H1 (cell line): ENCODE measurements around the gene UBE2I. TPM values are rescaled to one million over a fixed set of nuclear protein-coding genes. Genes with fewer than 3 reads are reported as not detected.

ENCODE experiments used
- CTCF ChIA-PET: fragments of 300-600 bp; sonication (Branson Sonifier 250); formaldehyde crosslinking; loops from one replicate; lab custom pipeline; 2021; ENCODE audit not compliant: partially characterized antibody; lab: Charles Lee
- POLR2A ChIA-PET: fragments of 300-600 bp; sonication (Branson Sonifier 250); formaldehyde crosslinking; loops from one replicate; lab custom pipeline; 2021; ENCODE audit warnings: inconsistent platforms; ENCODE audit not compliant: partially characterized antibody; lab: Charles Lee
- DNase-seq, 2 experiments: peaks; one replicate each; pipeline versions ENCODE4 v3.0.0 to v3.0.0-alpha.2; 2010 to 2022; ENCODE audit warnings: low spot score in 2 of 2, low read depth in 1 of 2, mixed read lengths in 1 of 2
- FAIRE-seq: peaks from 2 replicates; lab custom pipeline; 2011; peaks lifted over from hg19 to GRCh38; lab: Jason Lieb, UNC
- H2AFZ ChIP-seq: 2 replicates; pipeline ENCODE4 v1.8.1; 2012; ENCODE audit warnings: low read length, inconsistent platforms
- H2AK5ac ChIP-seq: 2 replicates; pipeline ENCODE4 v1.6.1; 2013; ENCODE audit warnings: low read depth, low read length
- H2BK120ac ChIP-seq: replicated peaks from 2 replicates; pipeline ENCODE3; 2013; ENCODE audit warnings: low read depth, low read length, inconsistent platforms
- H2BK12ac ChIP-seq: 2 replicates; pipeline ENCODE4 v1.6.1; 2013; ENCODE audit warnings: low read depth, low read length
- H2BK15ac ChIP-seq: 2 replicates; pipeline ENCODE4 v1.6.1; 2013; ENCODE audit warnings: low read length
- H2BK20ac ChIP-seq: 2 replicates; pipeline ENCODE4 v1.6.1; 2013; ENCODE audit warnings: low read length
- H2BK5ac ChIP-seq: 2 replicates; pipeline ENCODE4 v1.6.1; 2013; ENCODE audit warnings: low read depth, low read length
- H3K14ac ChIP-seq: 2 replicates; pipeline ENCODE4 v1.6.1; 2013; ENCODE audit warnings: inconsistent platforms; ENCODE audit not compliant: insufficient read length
- H3K18ac ChIP-seq: 2 replicates; pipeline ENCODE4 v1.6.1; 2013; ENCODE audit warnings: low read length; ENCODE audit errors: extremely low read depth
- H3K23ac ChIP-seq: 2 replicates; pipeline ENCODE4 v1.6.1; 2013; ENCODE audit warnings: inconsistent platforms; ENCODE audit not compliant: insufficient read length
- H3K23me2 ChIP-seq: 2 replicates; pipeline ENCODE4 v1.6.1; 2013; ENCODE audit warnings: low read depth, low read length
- H3K27ac ChIP-seq: 2 replicates; pipeline ENCODE4 v1.6.1; 2011; ENCODE audit warnings: low read depth, low read length, inconsistent platforms
- H3K27me3 ChIP-seq, 4 experiments: replicated peaks in 1 of 4; 1 replicate in 1 of 4; 2 replicates in 3 of 4; pipeline versions ENCODE4 v1.6.1 to v1.8.1; 2011 to 2013; ENCODE audit warnings: low read length in 3 of 4, mild to moderate bottlenecking in 3 of 4, inconsistent platforms in 2 of 4, mixed read lengths in 2 of 4, moderate library complexity in 1 of 4; ENCODE audit not compliant: control insufficient read depth in 3 of 4, insufficient read depth in 3 of 4; ENCODE audit errors: extremely low read depth in 1 of 4
- H3K36me3 ChIP-seq, 4 experiments: 2 replicates each; pipeline versions ENCODE4 v1.6.1 to v1.8.1; 2011 to 2013; ENCODE audit warnings: mild to moderate bottlenecking in 4 of 4, low read length in 3 of 4, moderate library complexity in 2 of 4, control low read depth in 1 of 4, inconsistent platforms in 1 of 4; ENCODE audit not compliant: insufficient read depth in 4 of 4, control insufficient read depth in 2 of 4
- H3K4ac ChIP-seq: replicated peaks from 2 replicates; pipeline ENCODE3; 2013; ENCODE audit warnings: low read length, low read depth, mixed read lengths, inconsistent platforms; ENCODE audit not compliant: insufficient read length
- H3K4me1 ChIP-seq, 4 experiments: replicated peaks in 1 of 4; 1 replicate in 1 of 4; 2 replicates in 3 of 4; pipeline versions ENCODE4 v1.6.1 to v1.8.1; 2011 to 2013; ENCODE audit warnings: low read length in 3 of 4, inconsistent platforms in 2 of 4, mixed read lengths in 1 of 4; ENCODE audit not compliant: insufficient read depth in 4 of 4, control insufficient read depth in 3 of 4
- H3K4me2 ChIP-seq, 2 experiments: 2 replicates each; pipeline versions ENCODE4 v1.6.1 to v1.8.1; 2011 to 2013; ENCODE audit warnings: low read depth in 2 of 2, low read length in 2 of 2, control low read depth in 1 of 2, inconsistent platforms in 1 of 2, mild to moderate bottlenecking in 1 of 2; ENCODE audit not compliant: insufficient read depth in 1 of 2
- H3K4me3 ChIP-seq, 4 experiments: fragments of 200-600, 300-600 bp in 1 of 4; sonication (generic), shearing (Covaris generic), sonication (Bioruptor Twin) in 1 of 4; 2 replicates each; pipeline versions ENCODE4 v1.5.1 to v1.8.1; 2011 to 2016; ENCODE audit warnings: low read length in 4 of 4, low read depth in 3 of 4, control low read depth in 2 of 4, inconsistent platforms in 2 of 4, mild to moderate bottlenecking in 2 of 4, mixed read lengths in 1 of 4, moderate library complexity in 1 of 4; ENCODE audit not compliant: insufficient read depth in 2 of 4; ENCODE audit errors: extremely low read depth in 1 of 4
- H3K56ac ChIP-seq: replicated peaks from 2 replicates; pipeline ENCODE3; 2013; ENCODE audit warnings: low read depth, mild to moderate bottlenecking, mixed read lengths, low read length, inconsistent platforms; ENCODE audit not compliant: insufficient read length
- H3K79me1 ChIP-seq: 2 replicates; pipeline ENCODE4 v1.6.1; 2013; ENCODE audit warnings: low read depth, low read length, control low read depth
- H3K79me2 ChIP-seq, 2 experiments: 2 replicates each; pipeline versions ENCODE4 v1.6.1 to v1.8.1; 2012 to 2013; ENCODE audit warnings: low read length in 2 of 2, mild to moderate bottlenecking in 2 of 2, inconsistent platforms in 1 of 2; ENCODE audit not compliant: insufficient read depth in 2 of 2, control insufficient read depth in 1 of 2
- H3K9ac ChIP-seq, 4 experiments: replicated peaks in 1 of 4; 1 replicate in 1 of 4; 2 replicates in 3 of 4; pipeline versions ENCODE4 v1.6.1 to v1.8.1; 2011 to 2013; ENCODE audit warnings: low read depth in 3 of 4, low read length in 3 of 4, control low read depth in 2 of 4, mild to moderate bottlenecking in 2 of 4, moderate library complexity in 2 of 4, inconsistent platforms in 1 of 4; ENCODE audit errors: extremely low read depth in 1 of 4
- H3K9me3 ChIP-seq, 2 experiments: 2 replicates each; pipeline versions ENCODE4 v1.6.1 to v1.8.1; 2012 to 2013; ENCODE audit warnings: mild to moderate bottlenecking in 2 of 2, moderate library complexity in 2 of 2, control low read depth in 1 of 2, inconsistent platforms in 1 of 2, low read depth in 1 of 2, low read length in 1 of 2, mixed read lengths in 1 of 2; ENCODE audit not compliant: insufficient read depth in 2 of 2
- H4K20me1 ChIP-seq, 2 experiments: replicated peaks in 1 of 2; 2 replicates each; pipeline versions ENCODE3 to v1.8.1; 2011 to 2013; ENCODE audit warnings: inconsistent platforms in 2 of 2, low read length in 2 of 2, mild to moderate bottlenecking in 1 of 2; ENCODE audit not compliant: insufficient read depth in 2 of 2, control insufficient read depth in 1 of 2
- H4K5ac ChIP-seq: 2 replicates; pipeline ENCODE4 v1.6.1; 2013; ENCODE audit warnings: low read length, low read depth, mixed read lengths, inconsistent platforms; ENCODE audit not compliant: insufficient read length
- H4K8ac ChIP-seq: 2 replicates; pipeline ENCODE4 v1.8.0; 2013; ENCODE audit warnings: mild to moderate bottlenecking, moderate library complexity, low read length, inconsistent platforms; ENCODE audit not compliant: insufficient read depth; ENCODE audit errors: extremely low read depth
- H4K91ac ChIP-seq: replicated peaks from 2 replicates; pipeline ENCODE3; 2013; ENCODE audit warnings: low read length, mixed read lengths, inconsistent platforms; ENCODE audit not compliant: insufficient read length
- ASH2L ChIP-seq: fragments of 200-600, 300-600 bp; sonication (generic); IDR thresholded peaks from one replicate; pipeline ENCODE4 v1.7.1; 2017; ENCODE audit warnings: low read length
- CBX5 ChIP-seq: fragments of 300-800, 300-1000 bp; sonication (generic); IDR thresholded peaks from 2 replicates; pipeline ENCODE4 v1.7.1; 2016; ENCODE audit warnings: antibody characterized with exemption, low read length, low read depth
- CREB1 ChIP-seq: IDR thresholded peaks from 2 replicates; pipeline ENCODE4 v1.6.1; 2012; ENCODE audit warnings: inconsistent platforms
- CTBP2 ChIP-seq: IDR thresholded peaks from 2 replicates; pipeline ENCODE4 v1.7.0; 2011; ENCODE audit warnings: borderline replicate concordance, mild to moderate bottlenecking, moderate library complexity, mixed read lengths, low read length; ENCODE audit not compliant: insufficient read depth, insufficient read length
- EP300 ChIP-seq, 2 experiments: IDR thresholded peaks; 1 replicate in 1 of 2; 2 replicates in 1 of 2; pipeline ENCODE4 v1.6.1; 2011 to 2012; ENCODE audit warnings: low read depth in 2 of 2, low read length in 2 of 2, mild to moderate bottlenecking in 2 of 2, borderline replicate concordance in 1 of 2, inconsistent platforms in 1 of 2, moderate library complexity in 1 of 2
- POLR2A ChIP-seq, 2 experiments: IDR thresholded peaks; 1 replicate in 1 of 2; 2 replicates in 1 of 2; pipeline ENCODE4 v1.6.1; 2011; ENCODE audit warnings: low read depth in 2 of 2, low read length in 2 of 2, mild to moderate bottlenecking in 2 of 2; ENCODE audit errors: control extremely low read depth in 1 of 2
- POLR2AphosphoS5 ChIP-seq: IDR thresholded peaks from 2 replicates; pipeline ENCODE4 v1.6.1; 2011; ENCODE audit warnings: low read depth, low read length
- SIX5 ChIP-seq: IDR thresholded peaks from 2 replicates; pipeline ENCODE4 v1.6.1; 2011; ENCODE audit warnings: mild to moderate bottlenecking, low read depth, low read length
- SP1 ChIP-seq: IDR thresholded peaks from 2 replicates; pipeline ENCODE4 v1.6.1; 2011; ENCODE audit warnings: low read depth, low read length
- SP4 ChIP-seq: IDR thresholded peaks from 2 replicates; pipeline ENCODE4 v1.6.1; 2012; ENCODE audit warnings: low read length, inconsistent platforms
- SUZ12 ChIP-seq: fragments of 200-600 bp; sonication (generic); IDR thresholded peaks from 2 replicates; pipeline ENCODE4 v1.6.1; 2012; ENCODE audit warnings: mild to moderate bottlenecking, inconsistent platforms, low read length, moderate library complexity, mixed read lengths
- WGBS, 2 experiments: shearing (Covaris generic) in 1 of 2; methylation state at CpG; one replicate each; pipeline versions ENCODE4 v1.1.6 to v1.1.7; 2013 to 2015; ENCODE audit warnings: low lambda C conversion rate in 2 of 2, mixed read lengths in 2 of 2, inconsistent platforms in 1 of 2, low coverage in 1 of 2, missing lambda C conversion rate in 1 of 2; ENCODE audit not compliant: insufficient replicate concordance in 2 of 2, insufficient coverage in 1 of 2, insufficient read length in 1 of 2; ENCODE audit errors: extremely low coverage in 1 of 2, missing lambda C conversion rate in 1 of 2; 5-methylcytosine and 5-hydroxymethylcytosine counted together
- polyA plus RNA-seq, 7 experiments: library from polyadenylated mRNA; depleted of rRNA in 3 of 7; stranded (reverse) in 5 of 7; unstranded in 2 of 7; fragments of >200 nt in 5 of 7; fragments of 200-250 nt in 2 of 7; gene quantifications; 1 replicate in 5 of 7; 2 replicates in 1 of 7; 4 replicates in 1 of 7; pipeline versions ENCODE4 v1.2.1 to v1.2.3, GENCODE V29; 2011 to 2013; ENCODE audit warnings: missing spikeins in 2 of 7, mixed read lengths in 2 of 7
- total RNA-seq: library from RNA; stranded (reverse); fragmentation: NEBNext Ultra II Directional; extraction: Animal tissue kit (Norgen Biotek cat#: 25700); gene quantifications from 2 replicates; pipeline ENCODE4 v1.2.1, GENCODE V29; 2021

Gene UBE2I
- total and polyA plus RNA-seq, 2 of the 8 experiments (the other 6 are each of a cell fraction or from before 2014, with no cell fraction given), result 148 to 268 TPM

DNA sequence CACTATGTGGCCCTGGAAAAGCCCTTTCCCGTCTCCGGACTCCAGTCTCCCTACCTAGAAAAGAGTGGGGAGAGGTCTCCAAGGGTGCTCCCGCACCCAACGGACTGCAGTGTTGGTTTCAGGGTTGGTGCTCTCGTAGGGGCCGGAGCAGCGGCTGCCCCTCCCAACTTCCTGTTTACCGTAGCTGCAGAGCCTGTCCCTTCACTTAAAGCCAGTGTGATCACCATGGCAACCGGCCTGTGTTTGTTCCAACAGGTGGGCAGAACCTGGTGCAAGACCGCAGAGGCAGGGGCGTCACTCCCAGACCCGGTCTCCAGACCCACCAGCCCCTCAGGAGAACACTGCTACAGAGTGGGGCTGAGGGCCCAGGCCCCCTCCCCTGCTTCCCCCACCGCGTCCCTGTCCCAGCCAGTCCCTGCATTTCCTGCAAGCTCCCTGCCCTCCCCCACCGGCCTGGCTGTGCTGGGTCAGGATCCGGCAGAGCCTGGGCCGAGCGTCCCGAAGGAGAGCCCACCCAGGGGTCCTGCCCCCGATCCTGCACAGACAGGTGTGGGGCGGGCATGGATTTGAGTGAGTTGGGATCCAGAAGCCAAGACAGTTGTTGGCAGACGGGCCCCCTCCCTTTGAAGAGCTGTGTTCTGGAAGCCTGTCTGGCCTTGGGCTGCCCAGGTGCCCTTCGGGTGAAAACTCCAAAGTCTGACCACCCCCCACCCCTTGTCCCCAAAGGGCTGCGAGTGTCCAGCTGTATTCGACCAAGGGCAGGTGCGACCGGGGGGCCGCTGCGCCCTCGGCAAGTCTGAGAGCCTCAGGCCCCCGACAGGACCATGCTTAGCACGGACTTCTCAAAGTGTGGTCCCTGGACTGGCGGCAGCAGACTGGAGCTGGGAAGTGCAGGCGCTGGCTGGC, 22.5 kb downstream of the UBE2I start:
- DNase-seq (peak in 1 of 2 experiments; percentile 91), FAIRE-seq (peak; percentile 73)
- H3K9ac ChIP-seq, result peak overlapping the region in 3 of 4 experiments; percentile 8 to 60 (median 54); a peak in 5 of 7 replicates
- H3K23ac ChIP-seq, result no peak overlapping the region
- ChIA-PET POLR2A (interaction anchor here (0.8 to 3.2 kb wide), 15 partner anchors 8 to 609 kb away, joined by 3 to 29 read pairs (median 5); partner anchors contain the start of gene UBE2I), CTCF (interaction anchor here (0.6 to 4.5 kb wide), 9 partner anchors 14 to 830 kb away, joined by 3 to 52 read pairs (median 3); no protein-coding TSS in a partner anchor)
- H3K27ac ChIP-seq, result peak overlapping the region; percentile 60
- H3K4ac ChIP-seq, result no peak overlapping the region
- 9% methylated on average over 29 of the region's 34 CpGs; no CpG with 5 or more reads in 1 of the 2 experiments for WGBS, 2 experiments
- peaks cover 7 to 13% of the 10 kb centered on the region in 2 experiments for H4K20me1 ChIP-seq
- no peak overlapping the region for H2BK15ac ChIP-seq
- peaks cover 19 to 51% (median 38%) of the 10 kb centered on the region in 4 experiments for H3K27me3 ChIP-seq
- H3K79me1 ChIP-seq, result no peaks in the 10 kb centered on the region
- peak overlapping the region; percentile 81; the same call in 1 of the 2 replicates for H4K8ac ChIP-seq
- no peak overlapping the region for H4K5ac ChIP-seq
- H3K9me3 ChIP-seq, result peaks cover 5 to 8% of the 10 kb centered on the region in 2 experiments; a peak in 2 of 4 replicates
- peak overlapping the region; percentile 72; the same call in 1 of the 2 replicates for H2BK20ac ChIP-seq
- H3K36me3 ChIP-seq, result no peaks in the 10 kb centered on the region
- no peaks in the 10 kb centered on the region for H3K79me2 ChIP-seq
- H2BK5ac ChIP-seq, result peak overlapping the region; percentile 83; the same call in 1 of the 2 replicates
- peak overlapping the region; percentile 72 to 87 for H3K4me2 ChIP-seq
- no peak overlapping the region for H2AFZ ChIP-seq
- peak overlapping the region; percentile 3 to 58 (median 42); a peak in 7 of 8 replicates for H3K4me3 ChIP-seq
- H3K4me1 ChIP-seq, result peaks cover 0 to 15% (median 13%) of the 10 kb centered on the region in 4 experiments; a peak in 4 of 7 replicates
- peak overlapping the region; percentile 42 for H4K91ac ChIP-seq
- peak overlapping the region; percentile 99 for H2BK12ac ChIP-seq
- peak overlapping the region; percentile 2 for H2BK120ac ChIP-seq
- H2AK5ac ChIP-seq, result peak overlapping the region; percentile 78; the same call in 1 of the 2 replicates
- no peak overlapping the region for H3K56ac ChIP-seq
- H3K18ac ChIP-seq, result no peak overlapping the region; the same call in none of the 2 replicates
- H3K23me2 ChIP-seq, result peaks cover 13% of the 10 kb centered on the region; the same call in 1 of the 2 replicates
- no peak overlapping the region for H3K14ac ChIP-seq
- no peak for TF ChIP-seq SUZ12
- no peak for TF ChIP-seq CBX5
- no peak for TF ChIP-seq CREB1
- TF ChIP-seq ASH2L, result no peak
- TF ChIP-seq POLR2AphosphoS5, result peak; percentile 55; the same call in 1 of the 2 replicates
- TF ChIP-seq CTBP2, result no peak
- 0 out of 2 replicates have a peak, but pooled peaks have one; percentile 26 for TF ChIP-seq SP1
- TF ChIP-seq SIX5, result no peak
- peak in 1 of 2 experiments; percentile 69; a peak in 1 of 3 replicates for TF ChIP-seq EP300 (IDR thresholded peaks at IDR 0.05; ENCODE audit: borderline replicate concordance in 1 of 2, low read depth in 2 of 2, low read length in 2 of 2)
- TF ChIP-seq SP4, result no peak
- TF ChIP-seq POLR2A (IDR thresholded peaks at IDR 0.05; ENCODE audit: control extremely low read depth in 1 of 2, low read depth in 2 of 2, low read length in 2 of 2), result peak in 1 of 2 experiments; percentile 63; a peak in 1 of 3 replicates
